Coronary artery (tissue), 2 donors: ENCODE measurements around the gene SORCS1.

ENCODE experiments used
- DNase-seq: peaks from one replicate; pipeline ENCODE4 v3.0.0-alpha.2; 2017; ENCODE audit warnings: low spot score
- H3K27ac ChIP-seq, 2 donors: fragments of 200-600 bp; sonication (generic); one replicate each; pipeline ENCODE4 v1.5.1; 2016 to 2019
- H3K4me3 ChIP-seq: fragments of 200-600 bp; sonication (generic); 2 replicates; pipeline ENCODE4 v1.5.1; 2016; ENCODE audit warnings: mild to moderate bottlenecking, moderate library complexity
- TF ChIP-seq, protein P1 (sequence below): fragments of 200-600 bp; sonication (generic); IDR thresholded peaks from one replicate; pipeline ENCODE4 v1.5.1; 2019; ENCODE audit warnings: antibody characterized with exemption

Gene SORCS1

DNA sequence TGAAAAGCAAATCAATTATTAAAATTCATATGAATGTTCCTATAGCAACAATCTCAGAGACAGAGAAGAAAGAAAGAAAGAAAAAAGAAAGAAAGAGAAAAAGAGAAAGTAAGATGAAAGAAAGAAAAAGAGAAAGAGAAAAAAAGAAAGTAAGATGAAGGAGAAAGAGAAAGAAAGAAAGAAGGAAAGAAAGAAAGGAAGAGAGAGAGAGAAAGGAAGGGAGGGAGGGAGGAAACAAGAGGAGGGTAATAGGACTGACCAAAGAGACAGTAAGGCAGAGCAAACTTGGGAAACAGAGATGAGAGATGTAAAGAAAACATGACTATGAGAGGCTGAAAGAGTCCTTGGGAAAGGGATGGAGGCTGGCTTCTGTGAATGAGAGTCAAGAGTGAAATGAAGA lies 458.4 kb downstream of the SORCS1 start:
- TF ChIP-seq, protein P1, sequence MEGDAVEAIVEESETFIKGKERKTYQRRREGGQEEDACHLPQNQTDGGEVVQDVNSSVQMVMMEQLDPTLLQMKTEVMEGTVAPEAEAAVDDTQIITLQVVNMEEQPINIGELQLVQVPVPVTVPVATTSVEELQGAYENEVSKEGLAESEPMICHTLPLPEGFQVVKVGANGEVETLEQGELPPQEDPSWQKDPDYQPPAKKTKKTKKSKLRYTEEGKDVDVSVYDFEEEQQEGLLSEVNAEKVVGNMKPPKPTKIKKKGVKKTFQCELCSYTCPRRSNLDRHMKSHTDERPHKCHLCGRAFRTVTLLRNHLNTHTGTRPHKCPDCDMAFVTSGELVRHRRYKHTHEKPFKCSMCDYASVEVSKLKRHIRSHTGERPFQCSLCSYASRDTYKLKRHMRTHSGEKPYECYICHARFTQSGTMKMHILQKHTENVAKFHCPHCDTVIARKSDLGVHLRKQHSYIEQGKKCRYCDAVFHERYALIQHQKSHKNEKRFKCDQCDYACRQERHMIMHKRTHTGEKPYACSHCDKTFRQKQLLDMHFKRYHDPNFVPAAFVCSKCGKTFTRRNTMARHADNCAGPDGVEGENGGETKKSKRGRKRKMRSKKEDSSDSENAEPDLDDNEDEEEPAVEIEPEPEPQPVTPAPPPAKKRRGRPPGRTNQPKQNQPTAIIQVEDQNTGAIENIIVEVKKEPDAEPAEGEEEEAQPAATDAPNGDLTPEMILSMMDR: no peak
- no peak for DNase-seq
- Histone ChIP-seq H3K4me3 (no peak overlapping the region), H3K27ac (no peak overlapping the region)

DNA sequence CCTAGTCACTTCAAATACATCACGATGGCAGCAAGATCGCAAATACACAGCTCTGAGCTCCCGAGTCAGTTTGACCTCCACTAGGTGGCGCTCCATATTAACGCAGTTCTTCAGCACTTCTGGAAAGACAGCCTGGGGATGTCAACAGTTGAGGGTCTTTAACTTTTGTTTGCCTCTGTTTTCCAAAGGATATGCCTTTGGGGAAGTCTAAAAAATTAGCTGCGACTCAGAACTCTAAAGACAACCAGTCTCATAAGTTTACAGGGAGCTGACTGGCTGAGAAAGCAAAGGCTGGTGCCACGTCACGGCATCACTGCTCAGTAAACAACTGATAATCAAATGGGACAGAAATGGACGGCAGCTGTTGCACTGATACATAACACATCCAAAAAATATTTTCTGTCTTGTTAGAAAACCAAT lies 458.8 kb downstream of the SORCS1 start:
- DNase-seq: no peak
- TF ChIP-seq, protein P1: peak; percentile 53
- H3K4me3 ChIP-seq: no peak overlapping the region
- H3K27ac ChIP-seq: no peak overlapping the region

DNA sequence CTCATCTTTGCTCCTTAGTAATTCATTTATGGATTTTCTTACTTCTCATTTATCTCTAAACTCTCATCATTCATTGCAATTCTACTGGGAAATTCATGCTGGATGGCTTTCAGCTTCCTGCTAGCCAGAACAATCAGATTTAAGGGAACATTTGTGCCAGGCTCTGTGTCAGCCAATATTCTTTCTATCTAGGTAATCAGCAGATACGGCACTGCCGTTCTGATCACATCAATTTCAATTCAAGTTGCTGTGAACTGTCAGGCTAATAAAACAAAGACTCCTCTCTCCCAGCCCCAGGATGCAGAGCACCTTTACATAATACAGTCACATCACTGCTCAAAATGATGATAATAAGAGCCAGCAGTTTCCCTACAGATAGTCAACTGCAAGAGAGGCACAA lies 468.3 kb downstream of the SORCS1 start:
- TF ChIP-seq, protein P1: no peak
- Histone ChIP-seq H3K4me3 (no peak overlapping the region), H3K27ac (no peak overlapping the region)
- DNase-seq: no peak

DNA sequence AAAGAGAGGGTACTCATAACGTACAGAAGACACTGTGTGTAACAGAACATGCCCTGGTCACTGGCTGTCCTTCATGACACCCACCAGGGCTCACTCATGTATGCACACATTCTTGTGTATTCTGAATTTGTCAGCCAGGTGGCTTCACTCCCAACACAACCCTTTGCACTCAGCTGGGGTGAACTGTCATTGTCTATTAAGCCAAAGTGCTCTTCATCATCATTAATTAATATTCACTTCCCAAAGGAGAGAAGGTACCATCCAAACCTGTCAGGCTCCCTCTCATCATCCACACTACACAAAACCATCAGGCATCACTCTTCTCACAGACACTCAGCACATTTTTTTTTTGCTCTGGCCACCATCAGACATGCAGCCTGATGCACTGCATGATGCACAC lies 469.8 kb downstream of the SORCS1 start:
- Histone ChIP-seq H3K27ac (no peak overlapping the region), H3K4me3 (no peak overlapping the region)
- no peak for DNase-seq
- TF ChIP-seq, protein P1: no peak

DNA sequence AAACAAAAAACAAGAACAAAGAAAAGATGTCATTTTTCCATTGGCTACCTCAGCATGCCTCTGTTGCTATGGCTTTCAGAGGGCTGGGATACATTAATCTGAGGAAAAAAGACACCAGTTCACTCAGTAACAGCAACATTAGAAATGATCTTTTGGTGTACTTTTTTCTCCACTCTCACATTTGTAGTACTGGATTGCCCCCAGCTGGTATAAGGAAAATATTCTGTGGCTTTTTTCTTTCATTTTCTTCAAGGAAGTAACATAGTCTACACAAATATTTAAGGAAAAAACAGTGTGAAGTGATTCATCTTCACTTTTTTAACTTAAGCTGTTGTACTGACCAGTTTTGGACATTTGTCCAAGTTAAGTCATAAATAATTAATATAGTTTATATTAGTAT lies 482.3 kb downstream of the SORCS1 start:
- DNase-seq: no peak
- Histone ChIP-seq H3K4me3 (no peak overlapping the region), H3K27ac (no peak overlapping the region)
- TF ChIP-seq, protein P1: no peak

DNA sequence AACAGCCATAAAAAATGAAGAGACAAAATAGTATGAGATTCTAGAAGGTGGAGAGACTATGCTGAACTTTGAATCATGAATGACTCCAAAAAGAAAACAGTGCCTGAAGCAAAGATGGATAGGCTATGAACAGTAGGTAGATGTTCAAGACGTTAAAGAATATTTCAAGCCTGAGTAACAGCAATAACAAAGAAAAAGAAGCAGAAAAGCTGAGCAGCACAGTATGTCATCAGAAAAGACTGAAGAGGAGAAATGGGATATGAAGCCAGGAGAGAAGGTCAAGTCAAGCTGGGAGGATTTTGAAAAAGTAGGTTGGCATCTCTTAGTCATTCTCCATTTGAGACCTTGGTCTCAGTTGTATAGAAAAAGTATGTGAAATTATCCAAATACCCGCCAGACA lies 484.4 kb downstream of the SORCS1 start:
- Histone ChIP-seq H3K4me3 (no peak overlapping the region), H3K27ac (no peak overlapping the region)
- no peak for DNase-seq
- TF ChIP-seq, protein P1: no peak

DNA sequence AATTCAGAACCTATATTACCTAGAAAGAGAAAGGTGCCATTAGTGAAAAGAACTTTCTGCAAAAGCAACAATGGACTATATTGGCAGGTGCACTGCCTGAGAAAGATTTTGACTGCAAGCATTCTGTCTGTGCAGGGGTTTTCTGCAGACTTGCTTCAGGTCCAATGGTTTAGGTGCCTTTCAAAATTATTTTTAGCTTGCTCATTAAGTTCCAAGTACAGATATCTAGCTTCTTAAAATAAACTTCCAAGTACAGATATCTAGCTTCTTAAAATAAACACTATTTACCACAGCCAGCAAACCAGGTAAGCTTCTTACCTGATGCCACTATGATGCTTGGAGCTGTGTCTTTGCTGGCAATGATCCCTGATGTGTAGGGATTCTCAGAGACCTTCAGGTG lies 485.2 kb downstream of the SORCS1 start:
- TF ChIP-seq, protein P1: no peak
- no peak overlapping the region for H3K4me3 ChIP-seq
- no peak for DNase-seq
- H3K27ac ChIP-seq: no peak overlapping the region
